SK-N-SH treated with all-trans-retinoic acid at 6 μM for 48 hours (cell line): ENCODE results near the gene PPP1R14B.

Experiments
- ATAC-seq: fragments of 200-7000 bp; cut with Tn5 transposase; 3 replicates; pipeline ENCODE4 v1.9.1; 2020; ENCODE audit warnings: mild to moderate bottlenecking, moderate library complexity
- ARNTL ChIP-seq: fragments of 450-650 bp; formaldehyde crosslinking; IDR thresholded peaks from 2 replicates; pipeline ENCODE4 v1.5.0; 2020; ENCODE audit warnings: low read depth, mild to moderate bottlenecking, moderate library complexity, borderline replicate concordance
- BACH2 ChIP-seq: fragments of 250-450 bp; sonication (Bioruptor Pico); IDR thresholded peaks from 2 replicates; pipeline ENCODE4 v1.9.0; 2021; ENCODE audit warnings: mild to moderate bottlenecking, borderline replicate concordance
- CSDC2 ChIP-seq: fragments of 250-450 bp; sonication (Bioruptor Pico); IDR thresholded peaks from 2 replicates; pipeline ENCODE4 v1.5.0; 2020; ENCODE audit warnings: mild to moderate bottlenecking, moderate library complexity
- CSRNP3 ChIP-seq: fragments of 250-450 bp; sonication (Bioruptor Pico); IDR thresholded peaks from 2 replicates; pipeline ENCODE4 v1.5.1; 2021; ENCODE audit warnings: mild to moderate bottlenecking, moderate library complexity
- ESRRG ChIP-seq: fragments of 250-450 bp; sonication (Bioruptor Pico); IDR thresholded peaks from 2 replicates; pipeline ENCODE4 v1.6.1; 2021; ENCODE audit warnings: mild to moderate bottlenecking
- GLIS3 ChIP-seq: fragments of 250-450 bp; sonication (Bioruptor Pico); IDR thresholded peaks from 2 replicates; pipeline ENCODE4 v1.5.0; 2020; ENCODE audit warnings: mild to moderate bottlenecking, moderate library complexity
- ISL1 ChIP-seq: fragments of 250-450 bp; sonication (Bioruptor Pico); IDR thresholded peaks from 2 replicates; pipeline ENCODE4 v2.1.2; 2022; ENCODE audit warnings: mild to moderate bottlenecking, moderate library complexity
- OSR1 ChIP-seq: fragments of 250-450 bp; sonication (Bioruptor Pico); IDR thresholded peaks from 2 replicates; pipeline ENCODE4 v1.8.0; 2022; ENCODE audit warnings: moderate library complexity, mild to moderate bottlenecking, inconsistent platforms
- PPARA ChIP-seq: fragments of 250-450 bp; sonication (Bioruptor Pico); IDR thresholded peaks from 2 replicates; pipeline ENCODE4 v1.5.0; 2020; ENCODE audit warnings: mild to moderate bottlenecking, borderline replicate concordance
- SNAI2 ChIP-seq: fragments of 250-450 bp; sonication (Bioruptor Pico); IDR thresholded peaks from 2 replicates; pipeline ENCODE4 v1.5.0; 2020; ENCODE audit warnings: mild to moderate bottlenecking, moderate library complexity
- TOX ChIP-seq: fragments of 250-450 bp; sonication (Bioruptor Pico); IDR thresholded peaks from 2 replicates; pipeline ENCODE4 v1.8.0; 2021; ENCODE audit warnings: mild to moderate bottlenecking, moderate library complexity, borderline replicate concordance
- TSHZ2 ChIP-seq: fragments of 250-450 bp; sonication (Bioruptor Pico); IDR thresholded peaks from 2 replicates; pipeline ENCODE4 v1.5.0; 2020; ENCODE audit warnings: mild to moderate bottlenecking, moderate library complexity
- ZC3H10 ChIP-seq: fragments of 250-450 bp; sonication (Bioruptor Pico); IDR thresholded peaks from 2 replicates; pipeline ENCODE4 v1.5.1; 2021; ENCODE audit warnings: mild to moderate bottlenecking, moderate library complexity
- ZFP3 ChIP-seq: fragments of 250-450 bp; sonication (Bioruptor Pico); IDR thresholded peaks from 2 replicates; pipeline ENCODE4 v1.5.0; 2020; ENCODE audit warnings: mild to moderate bottlenecking, moderate library complexity
- ZNF565 ChIP-seq: fragments of 450-650 bp; formaldehyde crosslinking; conservative IDR thresholded peaks from 2 replicates; pipeline ENCODE4 v1.5.0; 2020; ENCODE audit warnings: low read depth, mild to moderate bottlenecking, moderate library complexity
- ZNF70 ChIP-seq: fragments of 450-650 bp; formaldehyde crosslinking; IDR thresholded peaks from 2 replicates; pipeline ENCODE4 v1.5.0; 2020; ENCODE audit warnings: mild to moderate bottlenecking, moderate library complexity
- ZNF8 ChIP-seq: fragments of 450-650 bp; formaldehyde crosslinking; IDR thresholded peaks from 2 replicates; pipeline ENCODE4 v1.5.0; 2020; ENCODE audit warnings: mild to moderate bottlenecking, moderate library complexity
- TF ChIP-seq, protein P1 (sequence below): fragments of 250-450 bp; sonication (Bioruptor Pico); IDR thresholded peaks from 2 replicates; pipeline ENCODE4 v1.8.0; 2020; ENCODE audit warnings: mild to moderate bottlenecking, moderate library complexity, borderline replicate concordance
- TF ChIP-seq, protein P2 (sequence below): fragments of 250-450 bp; sonication (Bioruptor Pico); IDR thresholded peaks from 2 replicates; pipeline ENCODE4 v1.8.0; 2021; ENCODE audit warnings: low read depth, mild to moderate bottlenecking, moderate library complexity, borderline replicate concordance

PPP1R14B gene

GRCh38 chr11:64218628-64219353, 28.0 kb downstream of the PPP1R14B start:
- TF ChIP-seq CSRNP3 (CRISPR knock-in tag) (no peak), GLIS3 (CRISPR knock-in tag) (no peak), ARNTL (no peak), ESRRG (no peak)
- TF ChIP-seq, protein P1, sequence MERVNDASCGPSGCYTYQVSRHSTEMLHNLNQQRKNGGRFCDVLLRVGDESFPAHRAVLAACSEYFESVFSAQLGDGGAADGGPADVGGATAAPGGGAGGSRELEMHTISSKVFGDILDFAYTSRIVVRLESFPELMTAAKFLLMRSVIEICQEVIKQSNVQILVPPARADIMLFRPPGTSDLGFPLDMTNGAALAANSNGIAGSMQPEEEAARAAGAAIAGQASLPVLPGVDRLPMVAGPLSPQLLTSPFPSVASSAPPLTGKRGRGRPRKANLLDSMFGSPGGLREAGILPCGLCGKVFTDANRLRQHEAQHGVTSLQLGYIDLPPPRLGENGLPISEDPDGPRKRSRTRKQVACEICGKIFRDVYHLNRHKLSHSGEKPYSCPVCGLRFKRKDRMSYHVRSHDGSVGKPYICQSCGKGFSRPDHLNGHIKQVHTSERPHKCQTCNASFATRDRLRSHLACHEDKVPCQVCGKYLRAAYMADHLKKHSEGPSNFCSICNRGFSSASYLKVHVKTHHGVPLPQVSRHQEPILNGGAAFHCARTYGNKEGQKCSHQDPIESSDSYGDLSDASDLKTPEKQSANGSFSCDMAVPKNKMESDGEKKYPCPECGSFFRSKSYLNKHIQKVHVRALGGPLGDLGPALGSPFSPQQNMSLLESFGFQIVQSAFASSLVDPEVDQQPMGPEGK (CRISPR knock-in tag) = no peak
- peak; percentile 19; the same call in 2 of the 3 replicates for ATAC-seq

- no peak for ATAC-seq
- no peak for TF ChIP-seq ISL1 (CRISPR knock-in tag)
Observed at GRCh38 chr11:64216879-64217278, 29.9 kb downstream of the PPP1R14B start.

GRCh38 chr11:64211181-64211872, 35.4 kb downstream of the PPP1R14B start:
- TF ChIP-seq ZNF70 (CRISPR knock-in tag) (no peak), ZNF565 (CRISPR knock-in tag) (no peak), ARNTL (no peak), ESRRG (no peak), GLIS3 (CRISPR knock-in tag) (no peak), TSHZ2 (CRISPR knock-in tag) (no peak), PPARA (no peak), ISL1 (CRISPR knock-in tag) (no peak), ZNF8 (CRISPR knock-in tag) (no peak)
- TF ChIP-seq, protein P1 (CRISPR knock-in tag) = no peak
- no peak for ATAC-seq

- no peak for ATAC-seq
- TF ChIP-seq BACH2 (CRISPR knock-in tag) (no peak), ZC3H10 (no peak), PPARA (no peak), ZFP3 (CRISPR knock-in tag) (no peak), ZNF70 (CRISPR knock-in tag) (no peak), OSR1 (CRISPR knock-in tag) (no peak), CSDC2 (CRISPR knock-in tag) (no peak), ZNF565 (CRISPR knock-in tag) (no peak), ESRRG (no peak), SNAI2 (CRISPR knock-in tag) (no peak), ARNTL (no peak), TOX (no peak), CSRNP3 (CRISPR knock-in tag) (no peak)
- TF ChIP-seq, protein P1 (CRISPR knock-in tag) = no peak
- TF ChIP-seq, protein P2, sequence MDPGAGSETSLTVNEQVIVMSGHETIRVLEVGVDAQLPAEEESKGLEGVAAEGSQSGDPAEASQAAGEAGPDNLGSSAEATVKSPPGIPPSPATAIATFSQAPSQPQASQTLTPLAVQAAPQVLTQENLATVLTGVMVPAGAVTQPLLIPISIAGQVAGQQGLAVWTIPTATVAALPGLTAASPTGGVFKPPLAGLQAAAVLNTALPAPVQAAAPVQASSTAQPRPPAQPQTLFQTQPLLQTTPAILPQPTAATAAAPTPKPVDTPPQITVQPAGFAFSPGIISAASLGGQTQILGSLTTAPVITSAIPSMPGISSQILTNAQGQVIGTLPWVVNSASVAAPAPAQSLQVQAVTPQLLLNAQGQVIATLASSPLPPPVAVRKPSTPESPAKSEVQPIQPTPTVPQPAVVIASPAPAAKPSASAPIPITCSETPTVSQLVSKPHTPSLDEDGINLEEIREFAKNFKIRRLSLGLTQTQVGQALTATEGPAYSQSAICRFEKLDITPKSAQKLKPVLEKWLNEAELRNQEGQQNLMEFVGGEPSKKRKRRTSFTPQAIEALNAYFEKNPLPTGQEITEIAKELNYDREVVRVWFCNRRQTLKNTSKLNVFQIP (CRISPR knock-in tag) = no peak
Observed at GRCh38 chr11:64210301-64211020, 36.3 kb downstream of the PPP1R14B start.
